ENCODE measurements around the gene GIMD1. TPM values are rescaled to one million over a fixed set of nuclear protein-coding genes. Genes with fewer than 3 reads are reported as not detected.
A peak's percentile ranks its signal among the peaks of the same experiment; 100 is the strongest.

The GIMD1 gene
- polyA plus RNA-seq, 4 donors = 25.4 to 144 (median 114) TPM; not detected in 1

DNA sequence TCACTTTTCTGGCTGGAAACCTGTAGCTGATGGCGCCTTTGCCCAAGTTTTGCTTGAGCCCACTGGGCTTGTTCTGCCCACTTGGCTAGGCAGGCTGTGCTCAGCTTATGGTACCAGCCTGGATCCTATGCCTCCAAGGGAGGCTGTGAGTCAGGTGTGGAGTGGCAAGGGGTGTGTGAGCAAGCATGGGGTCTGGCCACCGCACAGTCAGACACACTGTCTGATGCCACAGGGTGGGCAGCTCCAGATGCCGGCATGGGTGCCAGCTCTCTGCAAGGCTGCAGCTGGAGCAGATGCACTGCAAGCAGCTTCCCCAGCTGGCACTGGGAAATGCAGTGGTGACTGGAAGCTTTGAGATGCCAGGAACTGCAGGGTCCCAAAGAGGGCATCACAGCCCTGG lies 16.3 kb upstream of the GIMD1 start:
- 97 to 98% (median 98%) methylated on average over 3 of the region's 3 CpGs for WGBS, 3 donors
- no peak for FAIRE-seq
- Histone ChIP-seq H3K4me3 (ENCODE audit: low read depth in 1 of 3, low read length in 3 of 3) (no peak overlapping the region), H3K27ac (ENCODE audit: low read depth in 1 of 3, low read length in 2 of 3) (no peak overlapping the region), H3K9me3 (ENCODE audit: control insufficient read depth in 2 of 2, insufficient read depth in 1 of 2, low read depth in 1 of 2, low read length in 1 of 2) (peaks cover 0 to 14% of the 10 kb centered on the region in 2 donors), H3K4me1 (ENCODE audit: control insufficient read depth in 3 of 3, insufficient read depth in 2 of 3, low read depth in 1 of 3, low read length in 2 of 3) (no peaks in the 10 kb centered on the region), H3K36me3 (ENCODE audit: control insufficient read depth in 3 of 3, insufficient read depth in 2 of 3, low read depth in 1 of 3, low read length in 3 of 3) (no peaks in the 10 kb centered on the region), H3K27me3 (ENCODE audit: control insufficient read depth in 3 of 3, insufficient read depth in 3 of 3, low read length in 3 of 3) (no peaks in the 10 kb centered on the region)
- no peak for DNase-seq

DNA sequence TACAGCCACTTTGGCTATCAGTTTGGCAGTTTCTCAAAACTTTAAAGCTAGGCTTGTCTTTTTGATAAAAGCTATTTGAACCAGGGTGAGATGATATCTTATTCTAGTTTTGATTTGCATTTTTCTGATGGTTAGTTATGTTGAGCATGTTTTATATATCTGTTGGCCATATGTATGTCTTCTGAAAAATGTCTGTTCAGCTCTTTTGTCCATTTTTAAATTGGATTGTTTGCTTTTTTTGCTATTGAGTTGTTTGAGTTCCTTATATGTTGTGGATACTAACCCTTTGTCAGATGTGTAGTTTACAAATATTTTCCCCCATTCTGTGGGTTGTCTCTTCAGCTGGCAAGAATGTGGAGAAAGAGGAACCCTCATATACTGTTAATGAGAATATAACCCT lies 11.6 kb upstream of the GIMD1 start:
- Histone ChIP-seq H3K27me3 (ENCODE audit: control insufficient read depth in 3 of 3, insufficient read depth in 3 of 3, low read length in 3 of 3) (peaks cover 0 to 5% (median 0%) of the 10 kb centered on the region in 3 donors), H3K27ac (ENCODE audit: low read depth in 1 of 3, low read length in 2 of 3) (no peak overlapping the region), H3K36me3 (ENCODE audit: control insufficient read depth in 3 of 3, insufficient read depth in 2 of 3, low read depth in 1 of 3, low read length in 3 of 3) (no peaks in the 10 kb centered on the region), H3K4me3 (ENCODE audit: low read depth in 1 of 3, low read length in 3 of 3) (no peak overlapping the region), H3K4me1 (ENCODE audit: control insufficient read depth in 3 of 3, insufficient read depth in 2 of 3, low read depth in 1 of 3, low read length in 2 of 3) (no peaks in the 10 kb centered on the region), H3K9me3 (ENCODE audit: control insufficient read depth in 2 of 2, insufficient read depth in 1 of 2, low read depth in 1 of 2, low read length in 1 of 2) (peaks cover 0 to 4% of the 10 kb centered on the region in 2 donors)
- DNase-seq = no peak
- no peak for FAIRE-seq

DNA sequence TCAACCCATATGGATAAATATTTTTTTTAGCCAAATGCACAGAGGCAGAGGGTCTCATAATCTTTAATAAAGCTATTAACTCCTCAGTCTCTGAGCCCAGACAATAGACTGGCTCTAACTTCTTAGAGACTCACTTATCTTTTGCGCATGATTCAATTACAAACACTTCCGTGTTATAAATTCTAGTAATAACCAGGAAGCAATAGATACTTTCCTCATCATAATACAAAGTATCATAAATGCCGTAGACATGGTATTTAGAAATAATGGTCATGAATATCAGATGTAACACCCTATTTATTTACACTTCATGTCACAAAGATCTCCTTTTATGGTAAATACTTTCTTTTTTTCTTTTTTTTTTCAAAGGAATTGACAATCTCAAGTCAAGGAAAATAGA lies 4.4 kb upstream of the GIMD1 start:
- peaks cover 0 to 3% (median 0%) of the 10 kb centered on the region in 3 donors for H3K27me3 ChIP-seq (ENCODE audit: control insufficient read depth in 3 of 3, insufficient read depth in 3 of 3, low read length in 3 of 3)
- 13 to 56% (median 36%) methylated on average over 3 of the region's 3 CpGs for WGBS, 3 donors
- H3K4me3 ChIP-seq (ENCODE audit: low read depth in 1 of 3, low read length in 3 of 3) = no peak overlapping the region
- no peak overlapping the region for H3K27ac ChIP-seq (ENCODE audit: low read depth in 1 of 3, low read length in 2 of 3)
- no peaks in the 10 kb centered on the region for H3K36me3 ChIP-seq (ENCODE audit: control insufficient read depth in 3 of 3, insufficient read depth in 2 of 3, low read depth in 1 of 3, low read length in 3 of 3)
- no peaks in the 10 kb centered on the region for H3K9me3 ChIP-seq (ENCODE audit: control insufficient read depth in 2 of 2, insufficient read depth in 1 of 2, low read depth in 1 of 2, low read length in 1 of 2)
- no peaks in the 10 kb centered on the region for H3K4me1 ChIP-seq (ENCODE audit: control insufficient read depth in 3 of 3, insufficient read depth in 2 of 3, low read depth in 1 of 3, low read length in 2 of 3)
- FAIRE-seq (no peak), DNase-seq (peak; percentile 23 to 64)

DNA sequence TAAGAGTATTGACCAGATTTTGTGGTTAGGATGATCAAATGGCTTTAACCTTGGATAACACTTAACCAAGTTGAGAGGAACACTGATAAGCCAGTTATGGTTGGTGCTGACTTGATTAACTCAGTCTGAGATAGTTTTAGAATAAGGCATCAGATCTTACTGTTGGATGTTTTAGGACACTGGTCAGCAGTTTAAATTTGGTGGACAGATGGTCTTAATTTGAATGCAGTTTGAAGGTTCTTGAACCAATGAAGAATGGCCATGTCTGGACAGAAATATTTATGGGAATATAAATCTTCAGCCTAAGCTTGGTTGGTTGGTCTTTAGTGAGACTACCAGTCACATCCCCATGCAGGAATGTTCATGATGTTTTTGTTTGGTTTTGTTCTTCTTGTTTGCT lies 2.6 kb upstream of the GIMD1 start:
- H3K4me1 ChIP-seq (ENCODE audit: control insufficient read depth in 3 of 3, insufficient read depth in 2 of 3, low read depth in 1 of 3, low read length in 2 of 3) = no peaks in the 10 kb centered on the region
- no peaks in the 10 kb centered on the region for H3K9me3 ChIP-seq (ENCODE audit: control insufficient read depth in 2 of 2, insufficient read depth in 1 of 2, low read depth in 1 of 2, low read length in 1 of 2)
- no peaks in the 10 kb centered on the region for H3K36me3 ChIP-seq (ENCODE audit: control insufficient read depth in 3 of 3, insufficient read depth in 2 of 3, low read depth in 1 of 3, low read length in 3 of 3)
- no peak overlapping the region for H3K27ac ChIP-seq (ENCODE audit: low read depth in 1 of 3, low read length in 2 of 3)
- FAIRE-seq (no peak), DNase-seq (no peak)
- H3K4me3 ChIP-seq (ENCODE audit: low read depth in 1 of 3, low read length in 3 of 3) = no peak overlapping the region
- peaks cover 0 to 3% (median 0%) of the 10 kb centered on the region in 3 donors for H3K27me3 ChIP-seq (ENCODE audit: control insufficient read depth in 3 of 3, insufficient read depth in 3 of 3, low read length in 3 of 3)

DNA sequence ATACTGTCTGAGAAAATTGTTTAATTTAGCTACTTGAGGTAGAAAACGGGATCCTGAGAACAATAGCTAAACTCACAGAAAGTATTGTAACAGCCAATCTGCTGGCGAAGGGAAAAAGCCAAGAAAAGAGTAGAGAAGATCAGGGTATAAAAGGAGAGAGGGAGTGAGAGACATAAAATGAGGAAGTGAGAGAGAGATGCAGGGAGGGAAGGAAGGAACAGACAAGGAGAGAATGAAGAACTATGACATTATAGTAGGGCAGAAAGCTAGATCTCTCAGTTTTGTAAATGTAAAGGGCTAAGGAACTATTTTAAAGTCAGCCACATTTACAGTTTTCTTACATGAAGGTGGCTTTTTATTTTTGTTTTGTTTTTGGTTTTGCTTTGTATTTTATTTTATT lies 1.6 kb upstream of the GIMD1 start:
- Histone ChIP-seq H3K27me3 (ENCODE audit: control insufficient read depth in 3 of 3, insufficient read depth in 3 of 3, low read length in 3 of 3) (peaks cover 0 to 3% (median 0%) of the 10 kb centered on the region in 3 donors), H3K27ac (ENCODE audit: low read depth in 1 of 3, low read length in 2 of 3) (no peak overlapping the region), H3K9me3 (ENCODE audit: control insufficient read depth in 2 of 2, insufficient read depth in 1 of 2, low read depth in 1 of 2, low read length in 1 of 2) (no peaks in the 10 kb centered on the region), H3K4me3 (ENCODE audit: low read depth in 1 of 3, low read length in 3 of 3) (no peak overlapping the region), H3K4me1 (ENCODE audit: control insufficient read depth in 3 of 3, insufficient read depth in 2 of 3, low read depth in 1 of 3, low read length in 2 of 3) (no peaks in the 10 kb centered on the region), H3K36me3 (ENCODE audit: control insufficient read depth in 3 of 3, insufficient read depth in 2 of 3, low read depth in 1 of 3, low read length in 3 of 3) (no peaks in the 10 kb centered on the region)
- no peak for DNase-seq
- no peak for FAIRE-seq
- WGBS, 3 donors = 68 to 82% (median 70%) methylated on average over 2 of the region's 2 CpGs

DNA sequence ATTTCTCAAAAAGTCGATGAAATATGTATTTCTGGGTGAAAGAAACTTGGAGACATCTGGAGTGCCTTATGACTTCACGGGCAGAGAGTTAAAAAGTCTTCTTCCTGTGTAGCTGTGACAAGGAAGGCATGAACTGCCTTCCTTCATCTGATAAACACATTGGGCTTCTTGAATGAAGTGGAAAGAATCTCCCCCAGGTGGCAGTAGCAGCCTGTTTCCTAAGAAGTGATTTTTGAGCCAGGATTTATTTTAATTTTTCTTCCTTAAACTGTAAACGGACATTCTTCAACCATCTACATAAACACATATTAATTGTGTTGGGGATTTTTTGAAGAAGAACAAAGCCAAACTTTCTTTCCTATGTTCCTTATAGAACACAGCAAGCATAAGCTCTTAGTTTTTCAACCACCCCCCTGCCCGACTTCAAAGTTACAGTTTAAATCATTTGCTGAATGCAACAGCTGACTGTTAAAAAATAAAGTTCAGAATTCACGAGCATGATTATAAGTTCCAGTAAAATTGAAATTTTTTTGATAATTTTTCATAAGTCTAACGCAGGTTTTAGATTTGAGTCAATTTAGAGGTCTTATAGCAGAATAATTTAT lies 980 bp upstream of the GIMD1 start:
- H3K4me3 ChIP-seq (ENCODE audit: low read depth in 1 of 3, low read length in 3 of 3) = no peak overlapping the region
- H3K9me3 ChIP-seq (ENCODE audit: control insufficient read depth in 2 of 2, insufficient read depth in 1 of 2, low read depth in 1 of 2, low read length in 1 of 2) = no peaks in the 10 kb centered on the region
- 28 to 30% (median 30%) methylated on average over 6 of the region's 6 CpGs for WGBS, 3 donors
- DNase-seq (peak; percentile 75 to 77), FAIRE-seq (no peak)
- H3K36me3 ChIP-seq (ENCODE audit: control insufficient read depth in 3 of 3, insufficient read depth in 2 of 3, low read depth in 1 of 3, low read length in 3 of 3) = no peaks in the 10 kb centered on the region
- no peak overlapping the region for H3K27ac ChIP-seq (ENCODE audit: low read depth in 1 of 3, low read length in 2 of 3)
- peaks cover 0 to 3% (median 0%) of the 10 kb centered on the region in 3 donors for H3K27me3 ChIP-seq (ENCODE audit: control insufficient read depth in 3 of 3, insufficient read depth in 3 of 3, low read length in 3 of 3)
- no peaks in the 10 kb centered on the region for H3K4me1 ChIP-seq (ENCODE audit: control insufficient read depth in 3 of 3, insufficient read depth in 2 of 3, low read depth in 1 of 3, low read length in 2 of 3)

DNA sequence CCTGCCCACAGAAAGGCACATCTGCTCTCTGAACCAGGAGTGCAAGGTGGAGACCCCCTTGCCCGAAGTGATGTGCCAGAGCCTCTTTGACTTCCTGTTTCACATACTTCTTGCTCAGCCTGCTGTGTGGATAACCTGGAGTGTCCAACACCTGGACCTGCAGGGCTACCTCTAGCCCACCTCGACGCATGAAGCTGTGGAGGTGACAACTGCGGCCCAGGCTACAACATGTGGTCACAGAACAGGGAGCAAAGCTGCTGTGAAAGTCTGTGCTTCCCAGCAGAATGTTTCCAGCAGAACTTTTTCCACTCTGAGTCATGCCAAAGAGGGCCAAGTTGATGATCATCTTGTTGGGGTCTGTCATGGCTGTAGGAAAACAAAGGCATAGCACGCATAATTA lies 1.5 kb downstream of the GIMD1 start:
- H3K27ac ChIP-seq (ENCODE audit: low read depth in 1 of 3, low read length in 2 of 3) = no peak overlapping the region
- no peaks in the 10 kb centered on the region for H3K36me3 ChIP-seq (ENCODE audit: control insufficient read depth in 3 of 3, insufficient read depth in 2 of 3, low read depth in 1 of 3, low read length in 3 of 3)
- no peaks in the 10 kb centered on the region for H3K9me3 ChIP-seq (ENCODE audit: control insufficient read depth in 2 of 2, insufficient read depth in 1 of 2, low read depth in 1 of 2, low read length in 1 of 2)
- no peaks in the 10 kb centered on the region for H3K27me3 ChIP-seq (ENCODE audit: control insufficient read depth in 3 of 3, insufficient read depth in 3 of 3, low read length in 3 of 3)
- H3K4me1 ChIP-seq (ENCODE audit: control insufficient read depth in 3 of 3, insufficient read depth in 2 of 3, low read depth in 1 of 3, low read length in 2 of 3) = no peaks in the 10 kb centered on the region
- H3K4me3 ChIP-seq (ENCODE audit: low read depth in 1 of 3, low read length in 3 of 3) = peak overlapping the region in 1 of 3 donors; percentile 63
- no peak for DNase-seq
- 90 to 96% (median 90%) methylated on average over 5 of the region's 5 CpGs for whole genome bisulfite sequencing, 3 donors
- FAIRE-seq = no peak

DNA sequence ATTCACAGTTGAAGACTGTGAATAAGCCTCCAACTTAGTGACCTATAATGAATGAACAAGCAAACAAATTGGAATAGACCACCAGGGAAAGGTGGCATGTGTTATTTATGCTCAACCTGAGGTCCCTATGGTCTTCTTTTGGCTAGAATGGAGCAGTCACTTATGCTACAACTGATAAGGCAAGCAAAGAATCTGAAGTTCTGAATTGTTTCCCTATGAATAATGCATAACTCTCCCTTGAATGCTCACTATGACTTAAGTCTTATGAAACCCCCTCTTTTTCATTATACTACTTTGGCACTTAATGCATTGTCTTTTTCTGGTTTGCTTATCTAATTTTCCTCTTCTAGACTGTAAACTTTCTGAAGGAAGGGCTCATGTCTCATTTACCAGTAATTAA lies 2.6 kb downstream of the GIMD1 start:
- no peaks in the 10 kb centered on the region for H3K4me1 ChIP-seq (ENCODE audit: control insufficient read depth in 3 of 3, insufficient read depth in 2 of 3, low read depth in 1 of 3, low read length in 2 of 3)
- peak overlapping the region in 1 of 3 donors; percentile 60 for H3K4me3 ChIP-seq (ENCODE audit: low read depth in 1 of 3, low read length in 3 of 3)
- no peaks in the 10 kb centered on the region for H3K27me3 ChIP-seq (ENCODE audit: control insufficient read depth in 3 of 3, insufficient read depth in 3 of 3, low read length in 3 of 3)
- peak overlapping the region in 1 of 3 donors; percentile 48 for H3K27ac ChIP-seq (ENCODE audit: low read depth in 1 of 3, low read length in 2 of 3)
- DNase-seq (no peak), FAIRE-seq (no peak)
- H3K9me3 ChIP-seq (ENCODE audit: control insufficient read depth in 2 of 2, insufficient read depth in 1 of 2, low read depth in 1 of 2, low read length in 1 of 2) = no peaks in the 10 kb centered on the region
- H3K36me3 ChIP-seq (ENCODE audit: control insufficient read depth in 3 of 3, insufficient read depth in 2 of 3, low read depth in 1 of 3, low read length in 3 of 3) = no peaks in the 10 kb centered on the region

DNA sequence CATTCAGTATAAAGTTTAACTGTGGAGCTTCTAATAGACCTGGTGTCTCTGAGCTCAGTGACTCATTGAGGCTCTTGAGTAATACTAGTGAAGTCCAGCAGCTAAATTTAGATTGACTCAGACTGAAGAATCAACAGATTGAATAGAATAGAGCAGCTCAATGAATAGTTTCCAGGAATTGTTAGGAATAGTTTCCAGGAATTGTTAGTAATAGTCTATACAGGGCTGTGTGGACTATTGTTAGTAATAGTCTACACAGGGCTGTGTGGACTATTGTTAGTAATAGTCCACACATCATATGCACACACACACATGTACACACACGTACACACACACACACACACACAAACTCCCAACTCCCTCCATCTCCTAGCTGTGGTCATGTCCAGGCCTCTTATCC lies 3.0 kb downstream of the GIMD1 start:
- DNase-seq = peak; percentile 41 to 67
- Histone ChIP-seq H3K36me3 (ENCODE audit: control insufficient read depth in 3 of 3, insufficient read depth in 2 of 3, low read depth in 1 of 3, low read length in 3 of 3) (no peaks in the 10 kb centered on the region), H3K4me1 (ENCODE audit: control insufficient read depth in 3 of 3, insufficient read depth in 2 of 3, low read depth in 1 of 3, low read length in 2 of 3) (peaks cover 0 to 2% (median 0%) of the 10 kb centered on the region in 3 donors), H3K4me3 (ENCODE audit: low read depth in 1 of 3, low read length in 3 of 3) (peak overlapping the region in 1 of 3 donors; percentile 60), H3K9me3 (ENCODE audit: control insufficient read depth in 2 of 2, insufficient read depth in 1 of 2, low read depth in 1 of 2, low read length in 1 of 2) (no peaks in the 10 kb centered on the region), H3K27ac (ENCODE audit: low read depth in 1 of 3, low read length in 2 of 3) (peak overlapping the region in 1 of 3 donors; percentile 48), H3K27me3 (ENCODE audit: control insufficient read depth in 3 of 3, insufficient read depth in 3 of 3, low read length in 3 of 3) (no peaks in the 10 kb centered on the region)
- no peak for FAIRE-seq
- 69 to 78% (median 72%) methylated on average over 1 of the region's 1 CpG for WGBS, 3 donors
